Esophagus muscularis mucosa (tissue), 4 donors: ENCODE data around the gene TBC1D32. TPM values are rescaled to one million over a fixed set of nuclear protein-coding genes. Genes with fewer than 3 reads are reported as not detected.

Source experiments
- DNase-seq: peaks from one replicate; pipeline ENCODE4 v3.0.0-alpha.2; 2017; ENCODE audit errors: extremely low spot score
- H3K27ac ChIP-seq, 4 donors: fragments of 200-600 bp; sonication (generic); replicated peaks in 1 of 4; 1 replicate in 3 of 4; 2 replicates in 1 of 4; pipeline ENCODE4 v1.5.1; 2016 to 2019; ENCODE audit warnings: mild to moderate bottlenecking in 1 of 4
- H3K27me3 ChIP-seq, 4 donors: fragments of 200-600 bp; sonication (generic); one replicate each; pipeline versions ENCODE4 v1.5.1 to v1.6.0; 2016 to 2019
- H3K36me3 ChIP-seq, 4 donors: fragments of 200-600 bp; sonication (generic); one replicate each; pipeline ENCODE4 v1.5.1; 2016 to 2019
- H3K4me1 ChIP-seq, 4 donors: fragments of 200-600 bp; sonication (generic); one replicate each; pipeline ENCODE4 v1.5.1; 2016 to 2019
- H3K4me3 ChIP-seq, 4 donors: fragments of 200-600 bp; sonication (generic); 1 replicate in 2 of 4; 2 replicates in 2 of 4; pipeline ENCODE4 v1.5.1; 2016 to 2019; ENCODE audit warnings: mild to moderate bottlenecking in 4 of 4, moderate library complexity in 1 of 4
- H3K9me3 ChIP-seq, 4 donors: fragments of 200-600 bp; sonication (generic); 1 replicate in 3 of 4; 2 replicates in 1 of 4; pipeline ENCODE4 v1.5.1; 2016 to 2019
- EP300 ChIP-seq: sonication (generic); formaldehyde crosslinking; IDR thresholded peaks from one replicate; pipeline ENCODE4 v1.6.1; 2017; ENCODE audit warnings: antibody characterized with exemption
- POLR2A ChIP-seq: fragments of 450-650 bp; IDR thresholded peaks from one replicate; pipeline ENCODE4 v1.6.1; 2017; ENCODE audit warnings: antibody characterized with exemption, moderate library complexity, mild to moderate bottlenecking, low read depth
- POLR2AphosphoS5 ChIP-seq, 2 donors: sonication (generic); formaldehyde crosslinking; IDR thresholded peaks; one replicate each; pipeline ENCODE4 v1.6.1; 2017; ENCODE audit warnings: antibody characterized with exemption in 2 of 2
- WGBS: methylation state at CpG from one replicate; pipeline ENCODE4 v1.1.5; 2018; 5-methylcytosine and 5-hydroxymethylcytosine counted together
- intact Hi-C: fragments of 100-400 bp; cut with DNase I; formaldehyde crosslinking; loops from one replicate; pipeline ENCODE4 v1.15.1; 2023
- total RNA-seq, 4 donors: library from RNA; depleted of rRNA; stranded (reverse); fragments of >200 nt; gene quantifications; one replicate each; pipeline versions ENCODE4 v1.1.0 to v1.2.1, GENCODE V29; 2016
- TF ChIP-seq, protein P1 (sequence below), 3 experiments: fragments of 200-600 bp in 2 of 3; fragments of 450-650 bp in 1 of 3; sonication (generic) in 2 of 3; IDR thresholded peaks; one replicate each; pipeline ENCODE4 v1.5.1; 2017 to 2019; ENCODE audit warnings: antibody characterized with exemption in 3 of 3, mild to moderate bottlenecking in 2 of 3, moderate library complexity in 1 of 3

The TBC1D32 gene
- total RNA-seq, 4 donors from 2014 or later: 2.2 to 3.3 (median 2.8) TPM

DNA sequence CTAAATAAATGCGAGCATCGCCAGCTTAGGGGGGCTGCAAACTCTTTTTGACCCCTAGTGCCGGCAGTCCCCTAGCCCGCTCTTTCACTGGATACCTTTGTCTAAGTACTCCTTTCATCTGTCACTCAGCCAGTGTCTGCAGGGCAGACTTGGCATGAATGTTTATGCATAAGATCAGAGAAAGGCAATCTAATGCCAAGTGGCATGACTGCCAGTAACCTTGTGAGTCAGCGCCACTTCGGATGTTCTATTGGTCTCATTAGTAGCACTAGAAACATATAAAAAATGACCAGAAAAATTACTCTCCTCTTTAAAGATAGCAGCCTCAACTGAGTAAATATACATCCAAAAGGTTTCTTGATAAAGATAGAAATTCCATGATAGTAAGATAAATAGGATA, 192.2 kb downstream of the TBC1D32 start:
- H3K36me3 ChIP-seq: no peaks in the 10 kb centered on the region
- DNase-seq: no peak
- H3K27ac ChIP-seq: no peak overlapping the region
- 96% methylated on average over 6 of the region's 6 CpGs for WGBS
- no peak overlapping the region for H3K4me3 ChIP-seq
- peaks cover 0 to 2% (median 0%) of the 10 kb centered on the region in 4 donors for H3K9me3 ChIP-seq
- intact Hi-C loops: no loop called here
- TF ChIP-seq POLR2A (no peak), POLR2AphosphoS5 (IDR thresholded peaks at IDR 0.05) (no peak), EP300 (no peak)
- TF ChIP-seq, protein P1, sequence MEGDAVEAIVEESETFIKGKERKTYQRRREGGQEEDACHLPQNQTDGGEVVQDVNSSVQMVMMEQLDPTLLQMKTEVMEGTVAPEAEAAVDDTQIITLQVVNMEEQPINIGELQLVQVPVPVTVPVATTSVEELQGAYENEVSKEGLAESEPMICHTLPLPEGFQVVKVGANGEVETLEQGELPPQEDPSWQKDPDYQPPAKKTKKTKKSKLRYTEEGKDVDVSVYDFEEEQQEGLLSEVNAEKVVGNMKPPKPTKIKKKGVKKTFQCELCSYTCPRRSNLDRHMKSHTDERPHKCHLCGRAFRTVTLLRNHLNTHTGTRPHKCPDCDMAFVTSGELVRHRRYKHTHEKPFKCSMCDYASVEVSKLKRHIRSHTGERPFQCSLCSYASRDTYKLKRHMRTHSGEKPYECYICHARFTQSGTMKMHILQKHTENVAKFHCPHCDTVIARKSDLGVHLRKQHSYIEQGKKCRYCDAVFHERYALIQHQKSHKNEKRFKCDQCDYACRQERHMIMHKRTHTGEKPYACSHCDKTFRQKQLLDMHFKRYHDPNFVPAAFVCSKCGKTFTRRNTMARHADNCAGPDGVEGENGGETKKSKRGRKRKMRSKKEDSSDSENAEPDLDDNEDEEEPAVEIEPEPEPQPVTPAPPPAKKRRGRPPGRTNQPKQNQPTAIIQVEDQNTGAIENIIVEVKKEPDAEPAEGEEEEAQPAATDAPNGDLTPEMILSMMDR (IDR thresholded peaks at IDR 0.05): no peak
- no peaks in the 10 kb centered on the region for H3K27me3 ChIP-seq
- no peaks in the 10 kb centered on the region for H3K4me1 ChIP-seq

- no peak for TF ChIP-seq POLR2AphosphoS5 (IDR thresholded peaks at IDR 0.05)
- TF ChIP-seq POLR2A: no peak
- TF ChIP-seq EP300: no peak
- TF ChIP-seq, protein P1 (IDR thresholded peaks at IDR 0.05): no peak
- no peak for DNase-seq
- H3K27me3 ChIP-seq: no peaks in the 10 kb centered on the region
- no peak overlapping the region for H3K4me3 ChIP-seq
- H3K27ac ChIP-seq: no peak overlapping the region
- intact Hi-C loops: no loop called here
- H3K36me3 ChIP-seq: no peaks in the 10 kb centered on the region
- no peaks in the 10 kb centered on the region for H3K4me1 ChIP-seq
- no peaks in the 10 kb centered on the region for H3K9me3 ChIP-seq
These were observed 198.9 kb downstream of the TBC1D32 start for GRCh38 chr6:121135425-121135824.

DNA sequence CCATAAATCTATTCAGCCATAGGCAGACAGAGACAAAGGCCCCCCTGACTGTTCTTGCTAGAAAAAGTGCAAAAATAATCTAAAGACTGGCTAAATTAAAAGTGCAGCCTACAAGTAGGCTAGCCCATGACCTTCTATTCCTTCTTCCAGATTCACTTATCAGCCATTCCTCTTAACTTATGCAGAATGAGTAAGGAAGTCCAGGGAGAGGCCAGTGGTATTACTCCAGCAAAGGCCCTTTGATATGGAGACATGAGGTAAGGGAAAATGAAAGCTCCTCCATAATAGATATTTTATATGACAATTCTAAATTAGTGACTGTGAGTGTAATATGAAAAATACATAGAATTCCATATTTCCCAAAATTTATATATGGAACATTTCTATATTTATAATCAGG, 199.4 kb downstream of the TBC1D32 start:
- intact Hi-C loops: no loop called here
- no peak for TF ChIP-seq POLR2A
- TF ChIP-seq, protein P1 (IDR thresholded peaks at IDR 0.05): no peak
- no peak for TF ChIP-seq POLR2AphosphoS5 (IDR thresholded peaks at IDR 0.05)
- no peak for TF ChIP-seq EP300
- no peak overlapping the region for H3K4me3 ChIP-seq
- H3K9me3 ChIP-seq: no peaks in the 10 kb centered on the region
- no peaks in the 10 kb centered on the region for H3K36me3 ChIP-seq
- H3K27me3 ChIP-seq: no peaks in the 10 kb centered on the region
- no peaks in the 10 kb centered on the region for H3K4me1 ChIP-seq
- no peak for DNase-seq
- H3K27ac ChIP-seq: no peak overlapping the region

GRCh38 chr6:121124600-121124999, 209.7 kb downstream of the TBC1D32 start:
- Histone ChIP-seq H3K4me3 (no peak overlapping the region), H3K36me3 (peaks cover 0 to 20% (median 11%) of the 10 kb centered on the region in 4 donors), H3K27me3 (no peaks in the 10 kb centered on the region), H3K27ac (no peak overlapping the region), H3K9me3 (peaks cover 0 to 24% (median 9%) of the 10 kb centered on the region in 4 donors), H3K4me1 (no peaks in the 10 kb centered on the region)
- TF ChIP-seq EP300: no peak
- no peak for TF ChIP-seq POLR2A
- TF ChIP-seq, protein P1 (IDR thresholded peaks at IDR 0.05): no peak
- TF ChIP-seq POLR2AphosphoS5 (IDR thresholded peaks at IDR 0.05): no peak
- no peak for DNase-seq
- intact Hi-C loops: no loop called here

GRCh38 chr6:121112356-121112755, 221.9 kb downstream of the TBC1D32 start:
- Histone ChIP-seq H3K27ac (no peak overlapping the region), H3K36me3 (no peaks in the 10 kb centered on the region), H3K4me3 (no peak overlapping the region), H3K27me3 (no peaks in the 10 kb centered on the region), H3K9me3 (no peaks in the 10 kb centered on the region), H3K4me1 (no peaks in the 10 kb centered on the region)
- intact Hi-C loops: no loop called here
- no peak for DNase-seq
- TF ChIP-seq POLR2A (no peak), EP300 (no peak), POLR2AphosphoS5 (IDR thresholded peaks at IDR 0.05) (no peak)
- TF ChIP-seq, protein P1 (IDR thresholded peaks at IDR 0.05): no peak
